Right ventricle myocardium superior (tissue), 1 donor: ENCODE measurements around the gene DDX6. TPM values are rescaled to one million over a fixed set of nuclear protein-coding genes. Genes with fewer than 3 reads are reported as not detected.
A peak's percentile ranks its signal among the peaks of the same experiment; 100 is the strongest.
"Not testable (repeated sequence)": the region's sequence is repeated elsewhere in the genome, so short reads cannot be mapped to it uniquely, and the experiment has no call there.

Experiments
- ATAC-seq: fragments of 200-7000 bp; cut with Tn5 transposase; one replicate; pipeline ENCODE4 v1.9.1; 2020; ENCODE audit warnings: mild to moderate bottlenecking; ENCODE audit not compliant: poor library complexity
- DNase-seq: peaks from one replicate; pipeline ENCODE4 v3.0.0-alpha.2; 2020
- intact Hi-C: fragments of 100-400 bp; cut with DNase I; formaldehyde crosslinking; loops from one replicate; pipeline ENCODE4 v1.11.2; 2022
- total RNA-seq: library from RNA; stranded (reverse); fragmentation: NEBNext Ultra II Directional; extraction: Animal tissue kit (Norgen Biotek cat#: 25700); gene quantifications from one replicate; pipeline ENCODE4 v1.2.1, GENCODE V29; 2021
- donor health status: DM: no; HTN: yes; CAD: no; lungs with severe emphysema.

DDX6 gene
- total RNA-seq, 1 donor from 2014 or later: 117 TPM

- ATAC-seq, intact Hi-C loops, DNase-seq: not testable (repeated sequence)
Observed at GRCh38 chr11:118717221-118717620, 73.7 kb downstream of the DDX6 start.

- intact Hi-C loops: no loop called here
- DNase-seq (no peak), ATAC-seq (no peak)
Observed at GRCh38 chr11:118715837-118716260, 75.1 kb downstream of the DDX6 start.

DNA sequence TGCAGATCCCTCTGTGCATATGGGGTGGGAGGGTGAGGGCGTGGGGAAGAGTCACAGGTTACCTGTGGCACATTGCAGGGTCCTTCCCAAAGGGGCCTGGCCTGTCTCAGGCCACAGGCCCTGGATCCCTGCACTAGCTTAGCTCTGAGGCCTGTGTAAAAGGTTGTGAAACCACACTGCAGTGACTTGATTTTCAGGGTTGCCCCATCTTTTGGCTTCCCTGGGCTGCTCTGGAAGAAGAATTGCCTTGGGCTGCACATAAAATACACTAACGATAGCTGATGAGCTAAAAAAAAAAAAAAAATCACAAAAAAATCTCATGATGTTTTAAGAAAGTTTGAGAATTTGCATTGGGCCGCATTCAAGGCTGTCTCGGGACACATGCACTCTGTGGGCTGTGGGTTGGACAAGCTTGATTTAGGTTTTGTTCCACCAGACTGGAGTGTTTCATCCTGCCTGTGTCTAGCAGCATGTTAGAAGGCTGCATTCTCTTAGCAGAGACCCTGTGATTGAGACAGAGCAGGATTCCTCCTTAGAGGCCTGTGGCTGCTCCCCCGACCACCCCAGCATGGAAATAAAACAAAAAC, 75.6 kb downstream of the DDX6 start:
- no peak for DNase-seq
- intact Hi-C loops: no loop called here
- ATAC-seq: no peak

DNA sequence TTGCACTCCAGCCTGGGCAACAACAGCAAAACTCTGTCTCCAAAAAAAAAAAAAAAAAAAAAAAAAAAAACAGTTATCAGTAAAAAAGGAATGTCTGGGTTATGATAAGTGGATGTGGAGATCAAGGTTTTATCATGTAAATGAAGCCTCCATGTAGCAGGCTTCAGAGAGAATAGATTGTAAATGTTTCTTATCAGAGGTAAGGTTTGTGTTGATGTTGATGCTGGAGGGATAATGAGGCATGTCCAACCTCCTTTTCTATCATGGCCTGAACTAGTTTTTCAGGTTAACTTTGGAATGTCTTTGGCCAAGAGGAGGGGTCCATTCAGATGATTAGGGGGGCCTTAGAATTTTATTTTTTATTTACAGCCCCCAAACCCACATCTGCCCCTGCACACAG, 76.1 kb downstream of the DDX6 start:
- ATAC-seq (no peak), DNase-seq (no peak)
- intact Hi-C loops: no loop called here

GRCh38 chr11:118714416-118714815, 76.5 kb downstream of the DDX6 start:
- DNase-seq, intact Hi-C loops, ATAC-seq: not testable (repeated sequence)

- DNase-seq: no peak
- intact Hi-C loops: no loop called here
- ATAC-seq: no peak
Observed at GRCh38 chr11:118708296-118708695, 82.7 kb downstream of the DDX6 start.

GRCh38 chr11:118706546-118706825, 84.5 kb downstream of the DDX6 start:
- DNase-seq (no peak), ATAC-seq (no peak)
- intact Hi-C loops: no loop called here

GRCh38 chr11:118705791-118706545, 85.0 kb downstream of the DDX6 start:
- ATAC-seq: no peak
- no peak for DNase-seq
- intact Hi-C loops: no loop called here

DNA sequence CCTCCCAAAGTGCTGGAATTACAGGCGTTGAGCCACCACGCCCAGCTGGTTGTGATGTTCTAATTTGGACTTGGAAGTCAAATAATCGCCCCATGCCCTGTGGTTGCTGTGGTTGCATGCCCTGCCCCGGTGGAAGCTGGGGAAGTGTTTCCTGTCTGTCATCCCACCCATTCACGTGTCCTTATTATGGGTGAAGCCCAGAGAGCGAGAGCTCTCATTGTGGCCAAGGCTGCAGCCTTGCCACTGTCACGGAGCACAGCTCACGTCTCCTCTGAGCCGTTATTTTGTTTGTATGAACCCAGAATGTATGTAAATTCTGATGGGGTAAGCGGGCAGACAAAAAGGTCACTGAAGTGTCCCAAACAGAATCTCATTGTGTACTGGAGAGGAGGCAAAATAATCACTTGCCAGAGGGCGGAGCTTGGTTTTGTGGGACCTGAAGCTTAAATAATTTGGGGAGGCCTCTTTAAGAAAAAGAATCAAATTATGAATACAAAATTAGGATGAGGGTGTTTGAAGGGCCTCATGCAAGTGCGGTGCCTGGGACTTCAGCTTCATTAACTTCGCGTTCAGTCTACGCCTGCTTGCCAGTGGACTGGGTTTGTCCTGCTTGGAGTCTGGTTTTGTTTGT, 85.7 kb downstream of the DDX6 start:
- peak; percentile 39 for ATAC-seq
- intact Hi-C loops: no loop called here
- DNase-seq: no peak

GRCh38 chr11:118703563-118704106, 87.3 kb downstream of the DDX6 start:
- ATAC-seq: peak; percentile 51
- DNase-seq: no peak
- intact Hi-C loops: no loop called here

- intact Hi-C loops: no loop called here
- DNase-seq: no peak
- ATAC-seq: no peak
Observed at GRCh38 chr11:118699506-118700220, 91.3 kb downstream of the DDX6 start.

Other genes with a start within 250 kb of the DDX6 start
- gene IFT46, start 225.2 kb downstream of the DDX6 start, total RNA-seq: 23.2 TPM
- 80.7 TPM for gene ARCN1, start 218.8 kb downstream of the DDX6 start, total RNA-seq
- 102 TPM for gene PHLDB1, start 183.5 kb downstream of the DDX6 start, total RNA-seq
- not detected for gene TREH, start 111.5 kb downstream of the DDX6 start, total RNA-seq
- gene CXCR5, start 92.7 kb upstream of the DDX6 start, total RNA-seq: not detected
- gene BCL9L, start 134.8 kb upstream of the DDX6 start, total RNA-seq: 36.6 TPM
- gene UPK2, start 165.1 kb upstream of the DDX6 start, total RNA-seq: not detected
- gene FOXR1, start 180.6 kb upstream of the DDX6 start, total RNA-seq: not detected
- 10.0 TPM for gene CENATAC, start 207.0 kb upstream of the DDX6 start, total RNA-seq
- gene RPS25, start 227.2 kb upstream of the DDX6 start, total RNA-seq: 827 TPM
- 30.7 TPM for gene TRAPPC4, start 227.6 kb upstream of the DDX6 start, total RNA-seq
- 7.1 TPM for gene SLC37A4, start 239.7 kb upstream of the DDX6 start, total RNA-seq